Measurements from ENCODE around the gene EMCN.

The EMCN gene

DNA sequence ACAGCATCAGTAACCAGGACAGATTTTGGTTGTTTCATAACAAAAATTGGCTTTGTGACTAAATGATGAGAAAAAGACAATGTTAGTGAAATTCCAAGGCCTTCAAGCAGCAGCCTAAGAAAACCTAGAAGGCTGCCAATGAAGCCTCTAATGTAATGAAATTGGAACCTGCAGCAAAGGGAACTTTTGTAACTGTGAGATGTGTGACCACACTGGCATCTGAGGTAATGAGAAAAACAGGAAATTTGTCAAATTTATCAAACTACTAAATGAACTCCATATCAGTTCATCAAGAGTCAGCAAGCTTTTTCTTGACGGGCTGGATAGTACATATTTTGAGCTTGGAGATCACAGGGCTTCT, 30.4 kb upstream of the EMCN start:
- Histone ChIP-seq H4K20me1 (ENCODE audit: insufficient read depth) (no peaks in the 10 kb centered on the region), H3K36me3 (ENCODE audit: insufficient read depth) (no peaks in the 10 kb centered on the region), H3K79me2 (ENCODE audit: insufficient read depth, low read depth) (no peaks in the 10 kb centered on the region), H3K9ac (no peak overlapping the region), H3K27ac (no peak overlapping the region), H3K4me2 (no peak overlapping the region), H3K27me3 (ENCODE audit: insufficient read depth, low read depth) (no peaks in the 10 kb centered on the region), H3K4me3 (IDR thresholded peaks at IDR 0.05; ENCODE audit: insufficient read depth, low read depth, low read length) (no peak overlapping the region), H3K4me1 (ENCODE audit: low read depth, poor library complexity, severe bottlenecking) (no peaks in the 10 kb centered on the region), H2AFZ (ENCODE audit: low read depth) (no peak overlapping the region)
- TF ChIP-seq, protein P1, sequence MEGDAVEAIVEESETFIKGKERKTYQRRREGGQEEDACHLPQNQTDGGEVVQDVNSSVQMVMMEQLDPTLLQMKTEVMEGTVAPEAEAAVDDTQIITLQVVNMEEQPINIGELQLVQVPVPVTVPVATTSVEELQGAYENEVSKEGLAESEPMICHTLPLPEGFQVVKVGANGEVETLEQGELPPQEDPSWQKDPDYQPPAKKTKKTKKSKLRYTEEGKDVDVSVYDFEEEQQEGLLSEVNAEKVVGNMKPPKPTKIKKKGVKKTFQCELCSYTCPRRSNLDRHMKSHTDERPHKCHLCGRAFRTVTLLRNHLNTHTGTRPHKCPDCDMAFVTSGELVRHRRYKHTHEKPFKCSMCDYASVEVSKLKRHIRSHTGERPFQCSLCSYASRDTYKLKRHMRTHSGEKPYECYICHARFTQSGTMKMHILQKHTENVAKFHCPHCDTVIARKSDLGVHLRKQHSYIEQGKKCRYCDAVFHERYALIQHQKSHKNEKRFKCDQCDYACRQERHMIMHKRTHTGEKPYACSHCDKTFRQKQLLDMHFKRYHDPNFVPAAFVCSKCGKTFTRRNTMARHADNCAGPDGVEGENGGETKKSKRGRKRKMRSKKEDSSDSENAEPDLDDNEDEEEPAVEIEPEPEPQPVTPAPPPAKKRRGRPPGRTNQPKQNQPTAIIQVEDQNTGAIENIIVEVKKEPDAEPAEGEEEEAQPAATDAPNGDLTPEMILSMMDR (conservative IDR thresholded peaks at IDR 0.05; ENCODE audit: low read depth, low read length): no peak

GRCh38 chr4:100547541-100548199, 29.8 kb upstream of the EMCN start:
- Histone ChIP-seq H3K79me2 (ENCODE audit: insufficient read depth, low read depth) (no peaks in the 10 kb centered on the region), H3K4me2 (no peak overlapping the region), H3K4me1 (ENCODE audit: low read depth, poor library complexity, severe bottlenecking) (no peaks in the 10 kb centered on the region), H3K27me3 (ENCODE audit: insufficient read depth, low read depth) (no peaks in the 10 kb centered on the region), H2AFZ (ENCODE audit: low read depth) (no peak overlapping the region), H3K9ac (no peak overlapping the region), H4K20me1 (ENCODE audit: insufficient read depth) (no peaks in the 10 kb centered on the region), H3K4me3 (IDR thresholded peaks at IDR 0.05; ENCODE audit: insufficient read depth, low read depth, low read length) (no peak overlapping the region), H3K36me3 (ENCODE audit: insufficient read depth) (no peaks in the 10 kb centered on the region), H3K27ac (no peak overlapping the region)
- TF ChIP-seq, protein P1 (conservative IDR thresholded peaks at IDR 0.05; ENCODE audit: low read depth, low read length): no peak

GRCh38 chr4:100545427-100545826, 27.6 kb upstream of the EMCN start:
- Histone ChIP-seq H3K4me2 (no peak overlapping the region), H3K4me3 (IDR thresholded peaks at IDR 0.05; ENCODE audit: insufficient read depth, low read depth, low read length) (no peak overlapping the region), H3K4me1 (ENCODE audit: low read depth, poor library complexity, severe bottlenecking) (no peaks in the 10 kb centered on the region), H2AFZ (ENCODE audit: low read depth) (no peak overlapping the region), H3K27me3 (ENCODE audit: insufficient read depth, low read depth) (no peaks in the 10 kb centered on the region), H3K27ac (no peak overlapping the region), H3K36me3 (ENCODE audit: insufficient read depth) (no peaks in the 10 kb centered on the region), H3K9ac (no peak overlapping the region), H3K79me2 (ENCODE audit: insufficient read depth, low read depth) (no peaks in the 10 kb centered on the region), H4K20me1 (ENCODE audit: insufficient read depth) (no peaks in the 10 kb centered on the region)
- TF ChIP-seq, protein P1 (conservative IDR thresholded peaks at IDR 0.05; ENCODE audit: low read depth, low read length): no peak

GRCh38 chr4:100540131-100540530, 22.3 kb upstream of the EMCN start:
- Histone ChIP-seq H3K27ac (peak overlapping the region; percentile 22; the same call in 1 of the 2 replicates), H3K4me2 (no peak overlapping the region), H3K4me1 (ENCODE audit: low read depth, poor library complexity, severe bottlenecking) (peaks cover 15% of the 10 kb centered on the region), H2AFZ (ENCODE audit: low read depth) (peak overlapping the region; percentile 30; the same call in 1 of the 2 replicates), H3K4me3 (IDR thresholded peaks at IDR 0.05; ENCODE audit: insufficient read depth, low read depth, low read length) (no peak overlapping the region), H4K20me1 (ENCODE audit: insufficient read depth) (no peaks in the 10 kb centered on the region), H3K79me2 (ENCODE audit: insufficient read depth, low read depth) (no peaks in the 10 kb centered on the region), H3K27me3 (ENCODE audit: insufficient read depth, low read depth) (no peaks in the 10 kb centered on the region), H3K36me3 (ENCODE audit: insufficient read depth) (no peaks in the 10 kb centered on the region), H3K9ac (no peak overlapping the region)
- TF ChIP-seq, protein P1 (conservative IDR thresholded peaks at IDR 0.05; ENCODE audit: low read depth, low read length): no peak

All from KMS-11 (cell line).